GM19043 (cell line): ENCODE results near the gene RNF115.
"Not testable (repeated sequence)": the region's sequence is repeated elsewhere in the genome, so short reads cannot be mapped to it uniquely, and the experiment has no call there.

Experiments
- ATAC-seq: cut with Tn5 transposase; IDR thresholded peaks from one replicate; pipeline ENCODE4 v1.9.1; 2021; ENCODE audit warnings: low read depth; ENCODE audit not compliant: unreplicated experiment

The RNF115 gene

DNA sequence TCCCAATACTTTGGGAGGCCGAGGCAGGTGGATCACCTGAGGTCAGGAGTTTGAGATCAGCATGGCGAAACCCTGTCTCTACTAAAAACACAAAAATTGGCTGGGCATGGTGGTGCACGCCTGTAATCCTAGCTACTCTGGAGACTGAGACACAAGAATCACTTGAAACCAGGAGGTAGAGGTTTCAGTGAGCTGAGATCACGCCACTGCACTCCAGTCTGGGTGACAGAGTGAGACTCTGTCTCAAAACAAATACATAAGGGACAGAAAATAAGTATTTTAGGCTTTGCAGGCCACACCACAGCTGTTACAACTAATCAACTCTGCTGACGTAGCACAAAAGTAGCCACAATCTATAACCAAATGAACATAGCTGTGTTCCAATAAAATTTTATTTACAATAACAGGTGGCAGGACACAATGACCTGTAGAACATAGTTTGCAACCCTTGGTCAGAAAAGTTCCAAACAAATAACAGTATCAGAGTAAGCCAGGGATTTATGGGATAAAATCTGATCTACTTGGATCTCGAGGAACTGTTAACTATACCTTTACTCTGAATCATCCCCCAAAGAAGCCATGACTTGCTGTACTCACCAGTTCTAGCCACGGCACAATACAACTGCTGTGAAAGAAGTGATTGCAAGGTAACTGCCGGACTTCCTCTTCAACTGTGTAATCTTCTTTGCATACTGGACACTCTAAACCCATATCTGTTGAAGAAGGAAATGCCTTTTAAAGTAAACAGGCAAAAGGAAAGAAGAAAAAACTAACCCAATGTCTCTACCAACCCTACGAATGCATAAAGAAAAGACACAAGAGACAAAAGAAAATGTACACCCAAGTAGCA lies 76.3 kb downstream of the RNF115 start:
- ATAC-seq, result no peak

DNA sequence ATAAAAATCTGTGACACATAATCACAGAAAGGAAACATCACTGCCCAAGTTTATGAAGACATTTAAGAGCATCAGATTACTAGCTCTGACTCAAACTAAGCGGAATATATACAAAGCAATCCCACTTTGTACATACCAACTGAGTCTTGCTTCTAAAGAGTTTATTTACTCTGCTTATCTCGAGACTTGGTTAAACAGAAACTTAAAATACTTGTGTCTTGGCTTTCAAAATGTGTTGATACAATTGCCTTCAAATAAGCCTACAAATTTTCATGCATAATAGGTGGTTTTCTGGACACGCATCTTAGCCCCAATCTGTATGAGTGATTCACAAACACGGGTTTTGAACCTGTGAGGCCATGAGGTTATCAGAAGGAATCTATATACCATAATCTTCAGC lies 83.6 kb downstream of the RNF115 start:
- no peak for ATAC-seq

DNA sequence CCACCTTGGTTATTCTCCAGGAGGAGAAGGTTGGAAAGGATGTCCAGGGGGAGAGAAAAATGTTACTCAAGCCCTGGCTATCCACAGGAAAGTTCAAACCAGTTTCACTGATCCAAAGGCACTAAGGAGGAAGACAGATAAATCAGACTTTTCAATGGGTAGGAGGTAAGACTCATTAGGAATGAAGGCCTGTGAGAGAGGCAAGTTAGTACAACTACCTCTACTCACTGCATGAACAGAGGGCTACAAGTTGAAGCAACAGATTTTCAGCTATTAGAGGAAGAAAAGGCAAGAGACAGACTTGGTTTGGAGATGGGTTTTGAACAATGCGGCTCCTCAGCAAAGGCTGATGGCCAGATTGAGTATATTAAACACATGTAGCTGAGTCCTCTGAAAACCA lies 87.7 kb downstream of the RNF115 start:
- no peak for ATAC-seq

DNA sequence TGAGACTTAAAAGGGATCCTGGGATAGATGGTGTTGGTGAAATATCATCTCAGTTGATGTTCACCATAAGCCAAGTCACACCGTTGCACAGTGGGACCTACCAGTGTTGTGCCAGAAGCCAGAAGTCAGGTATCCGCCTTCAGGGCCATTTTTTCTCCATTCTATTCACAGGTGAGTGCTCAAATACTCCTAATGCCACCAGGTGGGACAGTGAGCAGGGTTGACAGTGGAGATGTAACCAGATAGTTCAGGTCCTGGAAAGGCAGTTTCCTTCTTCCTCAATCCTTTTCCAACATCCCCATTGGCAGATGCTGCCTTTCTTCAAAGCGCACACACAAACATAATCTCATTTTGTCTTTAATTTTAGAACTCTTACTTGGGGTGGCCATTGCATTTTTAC lies 93.0 kb downstream of the RNF115 start:
- no peak for ATAC-seq

DNA sequence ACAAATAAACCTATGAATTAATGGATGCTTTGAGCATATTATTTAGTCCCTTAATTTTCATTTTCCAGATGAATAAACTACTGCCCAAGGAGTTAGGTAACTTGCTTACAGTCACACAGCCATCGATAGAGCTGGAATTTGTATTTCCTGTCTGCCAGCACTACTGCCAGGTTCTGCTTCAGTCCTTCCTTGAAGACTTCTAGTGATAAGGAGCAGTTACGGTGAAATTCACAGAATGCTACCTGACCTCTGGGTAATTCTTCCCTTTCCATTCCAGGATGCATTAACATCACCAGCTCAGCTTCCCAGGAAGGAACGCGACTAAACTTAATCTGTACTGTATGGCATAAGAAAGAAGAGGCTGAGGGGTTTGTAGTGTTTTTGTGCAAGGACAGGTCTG lies 93.4 kb downstream of the RNF115 start:
- ATAC-seq, result no peak

DNA sequence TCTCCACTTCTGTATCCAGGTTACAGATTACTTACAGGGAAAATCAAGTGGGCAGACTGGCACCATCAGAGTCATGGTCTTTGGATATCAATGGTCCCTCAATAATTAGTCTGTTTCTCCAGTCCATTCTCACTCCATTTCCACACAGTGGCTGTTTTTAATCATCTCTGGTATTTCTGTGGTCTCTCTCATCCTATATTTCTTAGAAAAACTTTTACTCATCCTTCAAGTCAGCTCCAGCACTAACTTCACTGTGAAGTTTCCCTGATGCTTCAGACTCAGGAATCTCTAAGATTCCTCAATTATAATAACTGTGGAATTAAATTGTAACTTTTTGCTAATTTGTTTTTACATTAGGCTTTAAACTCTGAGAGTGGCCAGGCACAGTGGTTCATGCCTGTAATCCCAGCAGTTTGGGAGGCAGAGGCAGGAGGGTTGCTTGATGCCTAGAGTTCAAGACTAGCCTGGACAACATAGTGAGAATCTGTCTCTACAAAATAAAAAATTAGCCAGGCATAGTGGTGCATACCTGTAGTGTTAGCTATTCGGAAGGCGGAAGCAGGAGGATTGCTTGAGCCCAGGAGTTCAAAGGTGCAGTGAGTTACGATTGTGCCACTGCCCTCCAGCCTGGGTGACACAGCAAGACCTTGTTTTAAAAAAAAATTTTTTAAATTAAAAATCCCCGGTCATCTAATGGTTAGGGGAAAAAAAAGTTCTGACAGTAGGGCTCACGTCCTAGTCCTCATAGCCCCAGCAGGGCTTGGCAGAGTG lies 94.0 kb downstream of the RNF115 start:
- no peak for ATAC-seq

DNA sequence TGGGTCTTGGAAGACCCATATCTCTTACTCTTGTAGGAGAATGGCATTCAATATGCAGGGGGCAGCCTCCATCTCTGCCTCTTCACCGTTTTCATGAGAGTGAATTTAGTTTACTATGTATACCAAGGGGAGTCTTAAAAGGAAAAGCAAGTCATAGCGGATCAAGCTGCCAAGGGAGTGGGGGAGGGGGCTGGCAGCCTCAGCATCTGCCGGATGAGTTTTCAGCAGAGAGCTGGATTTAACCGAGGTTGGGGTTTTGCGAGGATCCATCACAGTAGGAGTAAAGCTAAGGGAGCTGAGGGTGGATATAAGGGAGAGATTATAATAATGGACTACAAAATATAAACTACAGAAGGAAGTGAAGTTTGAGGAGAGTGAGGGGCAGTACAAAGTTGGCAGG lies 94.7 kb downstream of the RNF115 start:
- no peak for ATAC-seq

DNA sequence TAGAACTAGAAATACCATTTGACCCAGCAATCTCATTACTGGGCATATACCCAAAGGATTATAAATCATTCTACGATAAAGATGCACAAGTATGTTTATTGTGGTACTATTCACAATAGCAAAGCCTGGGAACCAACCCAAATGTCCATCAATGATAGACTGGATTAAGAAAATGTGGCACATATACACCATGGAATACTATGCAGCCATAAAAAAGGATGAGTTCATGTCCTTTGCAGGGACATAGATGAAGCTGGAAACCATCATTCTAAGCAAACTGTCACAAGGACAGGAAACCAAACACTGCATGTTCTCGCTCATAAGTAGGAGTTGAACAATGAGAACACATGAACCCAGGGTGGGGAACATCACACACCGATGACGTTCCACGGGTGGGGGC lies 97.7 kb downstream of the RNF115 start:
- not testable (repeated sequence) for ATAC-seq

DNA sequence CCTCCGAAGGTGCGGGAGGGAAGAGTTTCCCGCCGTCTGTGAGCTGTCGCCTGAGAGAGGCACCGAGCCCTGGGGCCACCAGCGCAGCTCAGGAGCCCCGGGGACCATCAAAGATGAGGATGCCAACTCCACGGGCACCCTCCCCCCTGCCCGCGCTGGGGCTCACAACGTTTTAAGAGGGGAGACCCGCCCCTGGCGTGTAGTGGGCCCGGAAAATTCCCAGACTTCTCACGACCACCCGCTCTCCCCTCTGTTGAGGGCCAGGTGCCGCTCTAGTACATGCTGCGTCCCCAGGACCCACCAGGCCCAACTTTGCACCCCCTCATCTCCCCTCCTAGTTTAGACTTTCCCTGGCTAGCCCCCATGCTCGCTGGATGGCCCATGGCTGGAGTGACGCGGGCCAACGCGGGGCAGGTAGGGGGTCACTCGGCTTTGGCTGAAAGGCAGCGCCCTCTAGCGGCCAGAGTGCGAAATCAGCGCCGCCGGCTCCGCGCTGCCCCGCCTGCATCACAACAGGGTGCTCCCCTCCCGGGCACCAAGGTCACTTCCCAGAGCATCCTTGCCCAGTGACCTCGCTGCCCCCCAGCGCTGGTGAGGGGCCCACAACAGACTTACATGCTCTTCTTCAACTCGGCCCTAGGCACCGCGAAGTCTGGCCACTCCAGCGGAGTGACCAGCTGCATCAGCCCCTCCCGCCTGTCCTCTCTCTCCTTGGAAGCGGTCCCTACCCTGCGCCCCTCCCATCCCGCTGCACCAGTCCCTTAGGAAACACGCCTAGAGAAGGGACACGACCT lies 102.8 kb downstream of the RNF115 start:
- no peak for ATAC-seq

DNA sequence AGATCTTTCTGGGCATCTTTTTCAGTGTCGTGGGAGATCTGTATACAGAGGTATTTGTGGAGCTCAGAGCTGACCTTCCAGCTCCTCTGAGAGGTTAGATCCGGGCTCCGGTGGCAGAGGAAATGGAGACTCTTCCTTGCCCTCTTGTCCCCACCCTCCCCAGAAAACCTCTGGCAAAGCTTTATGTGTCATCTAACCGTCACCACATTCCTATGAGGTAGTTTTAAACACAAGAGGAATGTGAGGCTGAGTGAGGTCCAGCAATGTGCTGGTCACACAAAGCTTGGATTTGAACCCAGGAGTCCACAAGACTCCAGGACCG lies 103.4 kb downstream of the RNF115 start:
- ATAC-seq, result no peak

DNA sequence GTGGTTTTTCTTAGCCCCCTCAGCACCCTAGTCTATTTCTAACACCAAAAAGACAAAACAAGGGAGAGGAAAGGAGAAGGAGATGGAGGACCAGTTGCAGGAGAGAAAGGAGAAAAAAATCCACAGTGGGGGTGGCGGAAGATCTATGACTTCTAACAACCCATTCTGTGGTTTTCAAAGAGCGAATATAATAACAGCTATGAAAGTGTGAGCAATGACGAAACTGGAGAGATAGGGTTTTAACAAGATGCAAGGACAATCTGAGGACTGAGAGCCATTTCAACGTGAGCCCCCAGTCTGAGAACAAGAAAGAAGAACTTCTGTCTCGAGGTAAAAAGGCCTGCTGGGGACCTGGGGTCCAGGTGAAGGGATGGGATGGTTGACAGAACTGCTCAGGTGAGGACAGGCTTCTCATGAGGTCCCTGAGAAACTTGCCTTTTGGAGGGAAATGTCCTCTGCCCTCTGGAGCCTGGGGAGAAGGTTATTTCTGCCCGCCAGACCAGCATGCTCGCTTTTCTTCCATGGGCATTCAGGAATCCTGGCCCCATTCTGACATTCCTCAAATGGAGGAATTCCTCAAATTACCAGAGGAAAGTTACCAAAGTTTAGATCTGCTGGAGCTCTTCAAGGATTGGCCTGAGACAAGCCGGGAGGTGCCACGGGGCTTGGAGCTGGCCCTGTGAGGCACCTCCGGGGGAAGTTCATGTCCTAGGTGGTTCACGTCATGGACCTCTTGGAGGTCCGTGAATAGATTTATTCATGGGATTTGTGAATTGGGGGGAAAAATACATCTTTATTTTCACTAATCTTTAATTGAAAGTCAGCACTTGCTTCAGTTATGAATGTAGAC lies 104.4 kb downstream of the RNF115 start, which contains the start of gene CD160:
Gene CD160, plus strand, starts transcription at position 270 of the 850 bp plus-strand sequence. CDS start 8,829 bp downstream, outside the sequence.
- no peak for ATAC-seq

DNA sequence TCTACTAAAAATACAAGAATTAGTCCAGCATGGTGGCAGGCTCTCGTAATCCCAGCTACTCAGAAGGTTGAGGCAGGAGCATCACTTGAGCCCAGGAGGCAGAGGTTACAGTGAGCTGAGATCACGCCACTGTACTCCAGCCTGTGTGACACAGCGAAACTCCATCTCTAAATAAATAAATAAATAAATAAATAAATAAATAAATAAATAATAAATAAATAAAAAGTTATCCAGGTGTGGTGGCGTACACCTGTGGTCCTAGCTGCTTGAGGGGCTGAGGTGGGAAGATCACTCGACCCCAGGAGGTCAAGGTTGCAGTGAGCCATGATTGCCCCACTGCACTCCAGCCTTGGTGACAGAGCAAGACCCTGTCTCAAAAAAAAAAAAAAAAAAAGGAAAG lies 105.4 kb downstream of the RNF115 start:
- ATAC-seq, result not testable (repeated sequence)

DNA sequence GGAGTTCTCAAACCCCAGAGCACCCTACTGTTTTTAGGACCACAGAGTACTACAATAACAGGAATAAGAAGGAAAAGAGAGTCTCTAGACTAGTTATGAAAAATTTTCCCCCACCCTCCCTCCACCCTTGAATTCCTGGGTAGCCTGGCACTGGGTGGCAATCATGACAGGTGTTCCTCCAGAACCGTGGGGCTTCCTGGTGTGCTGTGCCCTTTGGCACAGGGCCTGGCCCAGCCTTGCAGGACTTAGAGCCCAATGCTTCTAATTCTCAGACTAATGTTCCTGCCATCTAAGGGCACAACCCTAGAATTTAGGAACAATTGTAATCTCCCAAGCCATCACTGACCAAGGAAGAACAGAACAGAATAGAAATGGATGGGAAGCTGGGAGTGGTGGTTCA lies 106.1 kb downstream of the RNF115 start:
- no peak for ATAC-seq

DNA sequence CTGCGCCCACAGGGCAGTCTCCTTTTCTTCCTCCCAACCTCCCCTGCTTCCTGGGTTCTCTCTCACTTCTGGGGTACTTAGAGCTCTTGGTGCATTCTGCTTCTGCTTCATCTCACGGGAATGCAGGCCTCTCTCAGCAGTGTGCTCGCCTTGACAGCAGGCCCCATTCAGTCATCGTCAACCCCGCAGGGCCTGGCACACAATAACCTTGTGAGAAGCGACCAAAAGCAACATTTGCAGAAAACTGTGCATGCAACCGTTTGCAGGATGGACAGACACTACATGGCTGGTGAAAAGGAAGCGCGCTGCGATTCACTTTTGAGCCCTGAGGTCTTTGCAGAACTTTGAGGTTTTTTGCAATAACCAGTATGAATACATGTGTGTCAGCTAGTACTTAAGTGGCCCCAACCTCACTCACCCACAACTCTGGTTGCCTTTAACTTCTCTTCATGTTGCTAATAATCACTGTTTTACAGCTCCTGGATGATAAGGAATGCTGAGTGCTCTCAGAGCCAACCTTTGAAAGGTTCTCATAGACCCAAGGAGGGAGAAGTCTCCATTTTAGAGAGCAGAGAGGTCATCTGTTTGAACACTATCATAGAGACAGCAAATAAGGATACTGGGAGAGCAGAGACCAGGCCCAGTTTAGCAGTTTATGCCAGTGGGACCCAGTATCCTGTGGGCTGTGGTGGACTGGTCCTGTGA lies 107.1 kb downstream of the RNF115 start:
- ATAC-seq, result no peak

DNA sequence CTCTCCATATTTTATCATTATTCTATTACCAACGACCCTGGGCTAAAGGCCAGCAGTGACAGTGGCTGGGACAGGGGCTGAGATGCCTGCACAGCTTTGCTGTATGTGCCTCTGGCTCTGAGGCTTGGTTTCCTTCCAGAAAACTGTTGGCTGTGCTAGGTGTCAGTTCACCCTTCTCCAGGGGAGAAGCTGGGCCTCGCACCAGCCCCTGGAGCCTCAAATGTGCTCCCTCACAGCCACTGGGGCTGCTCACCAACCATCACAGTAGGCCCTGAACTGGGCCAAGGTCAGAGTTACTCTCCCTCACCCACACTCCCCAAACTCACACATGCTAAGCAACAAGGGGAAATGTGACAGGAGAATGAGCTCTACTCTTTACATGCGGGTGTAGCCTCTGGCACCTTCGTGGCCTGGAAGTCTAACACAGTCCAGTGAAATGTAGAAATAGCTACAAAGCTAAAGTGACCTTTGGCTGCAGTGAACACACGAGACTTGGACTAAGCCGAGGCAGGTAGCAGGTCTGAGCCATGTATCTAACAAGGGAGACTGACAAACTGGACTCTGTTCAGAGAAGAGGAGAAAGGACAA lies 109.3 kb downstream of the RNF115 start:
- ATAC-seq, result no peak

DNA sequence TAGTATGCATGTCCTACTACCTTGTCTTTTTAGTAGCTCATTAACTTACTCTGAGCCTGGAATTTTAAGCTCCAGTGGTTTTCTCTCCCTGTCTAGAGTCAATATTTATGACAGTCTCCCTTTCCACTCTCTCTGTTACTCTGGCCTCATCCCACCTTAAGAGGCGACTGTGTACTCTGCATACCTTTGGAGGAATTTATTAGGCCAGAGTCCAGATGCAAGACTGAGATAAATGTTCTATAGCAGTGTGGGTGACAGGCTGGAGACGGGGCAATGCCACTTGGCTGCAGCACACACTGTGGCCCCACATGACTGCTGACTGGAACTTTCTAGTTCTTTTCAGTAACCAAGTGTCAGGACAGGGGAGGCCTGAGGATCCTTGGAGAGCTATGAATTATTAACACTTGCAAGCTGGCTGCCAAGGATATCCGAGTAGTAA lies 112.7 kb downstream of the RNF115 start:
- no peak for ATAC-seq

DNA sequence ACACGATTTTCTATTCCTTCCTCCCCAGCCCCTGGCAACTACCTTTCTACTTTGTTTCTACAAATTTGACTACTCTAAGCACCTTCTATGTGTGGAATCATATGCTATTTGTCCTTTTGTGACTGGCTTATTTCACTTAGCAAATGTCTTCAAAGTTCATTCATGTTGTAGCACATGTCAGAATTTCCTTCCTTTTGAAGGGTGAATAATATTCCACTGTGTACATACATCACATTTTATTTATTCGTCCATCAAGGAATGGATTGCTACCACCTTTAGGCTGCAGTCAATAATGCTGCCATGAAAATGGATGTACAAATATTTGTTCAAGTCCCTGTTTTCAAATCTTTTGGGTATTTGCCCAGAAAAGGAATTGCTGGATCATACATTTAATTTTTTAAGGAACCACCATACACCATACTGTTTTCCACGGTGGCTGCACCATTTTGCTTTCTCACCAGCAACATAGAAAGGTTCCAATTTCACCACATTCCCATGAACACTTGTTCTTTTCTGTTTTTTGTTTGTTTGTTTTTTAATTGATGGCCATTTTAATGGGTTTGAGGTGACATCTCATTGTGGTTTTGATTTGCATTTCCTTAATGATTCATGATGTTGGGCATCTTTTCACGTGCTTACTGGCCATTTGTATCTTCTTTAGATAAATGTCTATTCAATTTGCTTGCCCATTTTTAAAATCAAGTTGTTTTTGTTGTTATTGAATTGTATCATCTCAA lies 113.4 kb downstream of the RNF115 start:
- no peak for ATAC-seq

DNA sequence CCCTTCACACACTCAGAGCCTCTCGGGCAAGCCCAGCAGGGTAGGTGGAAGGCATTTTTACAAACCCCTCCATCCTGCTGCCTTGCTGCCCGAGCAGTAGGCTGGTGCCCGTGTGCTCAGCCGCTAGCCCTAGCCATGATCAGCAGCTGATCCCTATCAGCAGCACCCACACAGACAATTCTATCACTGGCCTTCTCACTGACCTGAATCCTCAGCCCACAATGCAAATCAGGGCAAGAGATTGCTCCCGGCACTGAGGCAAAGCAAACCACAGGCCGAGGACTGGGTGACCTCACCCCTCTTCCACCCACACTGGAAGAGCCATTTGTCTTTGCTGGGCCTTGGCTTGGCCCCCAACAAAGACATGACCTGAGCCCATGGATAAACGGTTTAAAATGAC lies 115.8 kb downstream of the RNF115 start:
- no peak for ATAC-seq
